GM11168 (cell line): ENCODE results near the gene TNS1.

Experiments
- in situ Hi-C: fragments of 300-500 bp; cut with MboI; formaldehyde crosslinking; loops from one replicate; pipeline ENCODE4 v1.12.0; 2022; ENCODE audit warnings: low sequenced_read_pairs; ENCODE audit not compliant: unreplicated experiment

Gene TNS1

DNA sequence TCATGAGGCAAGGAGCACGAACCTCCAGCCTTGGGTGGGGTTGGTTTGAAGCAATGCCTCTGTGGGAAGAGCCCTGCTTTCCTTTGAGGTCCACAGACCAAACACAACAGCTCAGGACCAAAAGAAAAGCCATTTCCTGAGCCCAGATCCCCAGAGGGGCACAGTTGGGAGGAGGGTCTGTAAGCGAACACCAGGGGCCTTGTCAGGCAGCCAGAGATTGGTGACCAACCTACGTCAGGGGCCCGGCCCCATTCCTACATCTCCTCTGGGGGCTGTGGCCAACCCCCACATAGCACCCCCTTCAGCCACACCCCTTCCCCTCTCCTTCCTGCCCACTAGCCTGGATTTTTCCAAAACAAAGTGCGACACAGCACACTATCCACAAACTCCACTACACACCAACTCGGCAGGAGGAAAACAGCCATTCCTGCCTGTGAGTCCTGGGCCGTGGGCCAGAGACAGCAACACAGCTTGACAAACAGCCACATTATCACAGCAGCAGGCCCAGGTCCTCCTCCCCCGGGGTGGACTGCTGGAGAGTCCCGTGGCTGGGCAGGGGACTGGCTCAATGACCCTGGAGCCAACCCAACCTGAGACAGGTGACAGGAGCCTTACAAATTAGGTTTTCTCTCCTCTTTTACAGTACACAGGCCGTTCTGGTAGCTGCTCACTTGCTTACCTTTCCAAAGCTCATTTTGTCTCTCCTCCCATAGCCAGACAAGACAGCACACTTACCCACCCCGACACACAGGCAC lies 98.8 kb downstream of the TNS1 start:
- in situ Hi-C loops, result loop anchor here (5.0 kb wide), 1 partner anchor 112 kb away; no protein-coding TSS in a partner anchor

GRCh38 chr2:217903142-217903858 lies 99.5 kb downstream of the TNS1 start:
- in situ Hi-C loops, result loop anchor here (5.0 kb wide), 1 partner anchor 111 kb away; no protein-coding TSS in a partner anchor

DNA sequence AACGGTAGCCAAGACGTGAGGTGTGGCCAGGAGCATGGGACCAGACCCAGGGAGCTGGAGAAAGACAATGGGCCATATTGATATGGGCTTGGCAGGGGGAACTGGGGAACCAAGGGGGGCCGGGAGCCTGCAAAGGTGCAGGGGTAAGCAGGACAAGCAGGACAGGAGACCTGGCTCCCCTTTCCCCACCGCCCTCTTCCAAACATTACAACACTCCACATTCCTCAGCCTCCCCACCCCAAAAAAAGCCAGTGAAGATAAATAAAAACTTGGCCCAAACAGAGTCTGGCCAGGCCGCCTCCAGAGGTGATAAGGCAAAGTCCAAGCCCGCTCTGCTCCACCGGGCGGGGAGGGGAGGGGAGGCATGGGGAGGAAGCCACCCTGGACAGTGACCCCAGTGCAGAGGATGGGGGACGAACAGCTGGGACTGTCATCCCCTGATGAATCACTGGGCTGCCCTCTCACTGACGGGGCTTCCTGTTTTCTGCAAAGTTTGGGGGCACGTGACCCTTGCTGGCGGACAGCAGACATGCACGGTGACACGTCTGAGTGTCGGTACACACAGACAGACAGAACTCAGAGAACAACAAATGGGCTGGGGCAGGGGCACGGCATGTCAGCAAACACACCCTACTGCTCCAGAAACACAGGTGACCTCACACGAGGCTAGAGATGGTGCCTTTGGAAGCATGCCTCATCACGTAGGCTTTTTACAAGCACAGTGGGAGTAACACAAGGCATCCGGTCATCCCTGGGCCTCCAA lies 100.2 kb downstream of the TNS1 start:
- in situ Hi-C loops, result loop anchor here (5.0 kb wide), 1 partner anchor 110 kb away; no protein-coding TSS in a partner anchor

GRCh38 chr2:217901835-217902378 lies 100.9 kb downstream of the TNS1 start:
- in situ Hi-C loops, result loop anchor here (5.0 kb wide), 1 partner anchor 110 kb away; no protein-coding TSS in a partner anchor

- in situ Hi-C loops, result loop anchor here (5.0 kb wide), 1 partner anchor 109 kb away; no protein-coding TSS in a partner anchor
Observed at GRCh38 chr2:217901400-217901799, 101.4 kb downstream of the TNS1 start.

DNA sequence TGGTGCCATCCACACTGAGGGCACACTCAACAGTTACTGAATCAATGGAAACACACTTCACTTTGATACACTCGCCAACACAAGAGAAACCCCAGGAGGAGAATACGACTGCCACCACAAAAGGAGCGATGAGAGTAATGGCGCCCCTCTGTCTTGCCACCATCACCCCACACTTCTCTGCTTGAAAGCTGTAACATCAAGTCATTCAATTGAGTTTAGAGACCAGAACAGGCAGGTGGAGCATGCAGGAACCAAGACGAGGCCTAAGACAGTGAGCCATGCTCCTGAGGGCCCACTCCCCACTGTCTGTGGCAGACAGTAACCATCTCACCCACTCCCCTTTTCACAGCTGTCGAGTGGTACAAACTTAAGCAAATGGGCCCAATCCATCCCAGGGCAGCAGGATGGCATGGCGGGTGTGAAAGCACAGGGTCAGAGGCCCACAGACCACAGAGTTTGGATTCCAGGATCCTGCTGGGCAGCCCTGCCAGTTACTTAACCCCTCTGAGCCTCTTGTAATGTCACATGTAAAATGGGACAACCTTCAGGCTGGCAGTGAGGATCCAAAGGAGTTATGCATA lies 101.9 kb downstream of the TNS1 start:
- in situ Hi-C loops, result loop anchor here (5.0 kb wide), 1 partner anchor 109 kb away; no protein-coding TSS in a partner anchor

- in situ Hi-C loops, result loop anchor here (5.0 kb wide), 1 partner anchor 108 kb away; no protein-coding TSS in a partner anchor
Observed at GRCh38 chr2:217900010-217900779, 102.6 kb downstream of the TNS1 start.

DNA sequence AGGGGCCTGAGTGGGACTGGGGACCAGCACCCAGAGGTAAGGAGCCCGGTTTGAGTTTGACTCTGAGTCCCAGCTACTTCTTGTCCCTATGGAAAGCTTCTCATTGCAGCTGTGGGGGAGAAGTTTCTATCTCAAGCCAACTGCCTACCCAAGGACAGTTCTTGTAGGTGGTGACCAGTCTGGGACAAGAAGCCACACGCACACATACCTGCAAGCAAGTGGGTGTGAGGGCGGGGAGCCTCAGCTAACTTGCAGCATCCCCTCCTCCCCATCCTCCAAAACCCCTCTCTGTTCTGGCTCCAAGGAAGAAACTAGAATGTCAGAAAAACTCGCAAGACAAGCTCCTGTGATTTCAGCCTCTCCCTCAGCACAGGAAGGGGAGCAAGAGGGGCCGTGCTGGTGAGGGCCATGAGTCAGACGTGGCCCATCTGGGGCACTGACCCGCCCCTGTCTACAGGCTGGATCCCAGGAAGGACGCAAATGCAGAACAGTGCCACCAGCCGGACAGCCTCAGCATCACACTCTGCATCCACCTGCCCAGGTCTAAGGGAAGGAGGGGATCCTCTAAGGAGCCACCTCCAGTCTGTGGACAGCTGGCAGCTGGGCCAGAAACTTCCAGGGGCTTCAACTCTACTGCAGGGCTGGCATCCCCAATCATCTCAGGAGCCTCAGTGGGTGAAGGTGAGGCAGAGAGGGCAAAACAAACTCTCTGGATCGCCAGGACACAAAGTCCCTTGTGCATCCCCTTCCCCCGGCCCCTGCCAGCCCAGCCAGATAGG lies 103.4 kb downstream of the TNS1 start:
- in situ Hi-C loops, result loop anchor here (5.0 kb wide), 1 partner anchor 107 kb away; no protein-coding TSS in a partner anchor

DNA sequence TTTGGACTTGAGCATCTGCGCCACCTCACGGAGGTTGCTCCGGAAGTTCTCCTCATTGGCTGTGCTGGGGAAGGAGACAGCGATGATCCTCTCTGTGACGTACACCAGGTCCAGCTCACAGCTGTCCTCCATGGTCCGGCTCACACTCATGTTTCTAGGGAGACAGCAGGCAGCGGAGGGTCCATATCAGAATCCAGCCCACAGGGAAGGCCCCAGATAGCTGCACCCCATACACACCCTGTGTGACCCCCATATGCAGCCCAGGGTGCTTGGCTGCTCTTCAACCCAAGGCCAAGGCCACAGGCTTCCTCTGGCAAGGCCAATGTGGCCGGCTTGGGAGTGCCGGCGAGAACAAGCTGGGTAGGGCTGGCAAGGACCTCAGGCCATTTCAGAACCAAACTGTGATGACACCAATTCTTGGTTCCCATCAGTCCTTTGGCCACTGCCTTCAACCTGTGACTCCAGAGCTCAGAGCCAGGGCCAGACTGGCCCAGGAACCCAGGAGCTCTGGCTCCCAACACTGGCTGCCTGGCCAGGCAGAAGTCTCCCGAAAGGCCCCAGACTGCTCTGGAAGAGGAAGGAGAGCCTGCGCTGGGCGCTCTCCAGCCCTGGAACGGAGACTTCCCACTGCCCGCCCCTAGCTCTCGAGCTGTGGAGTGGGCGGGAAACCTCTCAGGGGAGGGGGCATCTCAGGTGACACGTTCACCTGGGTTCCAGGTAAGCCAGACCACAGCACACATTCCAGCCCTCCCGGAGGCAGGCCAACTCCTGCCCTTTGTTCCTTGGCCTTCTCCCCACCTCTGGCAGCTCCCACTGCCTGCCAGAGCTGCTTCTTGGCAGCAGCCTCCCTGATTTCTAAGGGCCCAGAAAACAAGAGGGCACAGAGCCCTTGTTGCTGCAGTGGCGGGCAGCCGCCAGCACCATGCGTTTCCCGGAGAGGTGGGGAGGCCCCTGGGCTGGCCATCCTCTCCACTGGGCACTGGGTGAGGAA lies 104.7 kb downstream of the TNS1 start:
- in situ Hi-C loops, result no loop called here

- in situ Hi-C loops, result no loop called here
Observed at GRCh38 chr2:217897091-217897715, 105.6 kb downstream of the TNS1 start.

- in situ Hi-C loops, result no loop called here
Observed at GRCh38 chr2:217895070-217895635, 107.6 kb downstream of the TNS1 start.

DNA sequence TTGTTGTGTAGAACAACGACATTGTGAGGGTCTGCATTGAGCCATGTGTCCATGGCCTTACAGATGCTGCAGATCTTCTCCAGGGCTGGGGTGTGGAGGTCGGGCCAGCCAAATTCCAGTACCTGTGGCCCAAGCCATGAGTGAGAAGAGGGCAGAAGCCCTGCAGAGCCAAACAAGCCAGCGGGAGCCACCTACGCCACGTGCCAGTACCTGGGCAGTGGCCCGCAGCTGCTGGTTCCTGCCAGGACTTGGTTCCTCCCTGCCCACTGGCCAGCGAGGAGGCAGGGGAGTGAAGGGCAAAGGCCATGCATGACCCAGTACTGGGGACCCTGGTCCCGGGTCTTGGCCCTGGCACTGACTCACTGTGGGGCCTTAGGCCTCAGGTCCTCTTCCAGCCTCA lies 109.4 kb downstream of the TNS1 start:
- in situ Hi-C loops, result no loop called here

- in situ Hi-C loops, result no loop called here
Observed at GRCh38 chr2:217892560-217892959, 110.2 kb downstream of the TNS1 start.

DNA sequence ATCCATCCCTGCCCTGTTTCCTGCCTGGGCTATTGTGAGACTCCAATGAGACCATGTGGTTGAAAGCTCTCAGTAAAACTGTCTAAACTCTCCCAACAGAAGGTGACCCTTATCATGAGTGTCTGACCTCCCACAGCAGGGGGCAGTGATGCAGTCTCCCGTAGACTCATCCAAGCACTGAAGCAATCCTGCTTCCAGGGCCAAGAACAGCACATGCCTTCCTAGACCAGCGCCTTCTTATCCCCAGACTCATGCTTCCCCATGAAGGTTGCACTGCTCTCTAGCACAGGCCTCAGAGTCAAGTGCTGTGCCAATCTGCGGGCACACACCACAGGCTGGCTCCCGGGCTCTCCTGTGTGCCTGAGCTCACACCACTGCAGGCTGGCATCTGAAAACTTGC lies 112.3 kb downstream of the TNS1 start:
- in situ Hi-C loops, result no loop called here

DNA sequence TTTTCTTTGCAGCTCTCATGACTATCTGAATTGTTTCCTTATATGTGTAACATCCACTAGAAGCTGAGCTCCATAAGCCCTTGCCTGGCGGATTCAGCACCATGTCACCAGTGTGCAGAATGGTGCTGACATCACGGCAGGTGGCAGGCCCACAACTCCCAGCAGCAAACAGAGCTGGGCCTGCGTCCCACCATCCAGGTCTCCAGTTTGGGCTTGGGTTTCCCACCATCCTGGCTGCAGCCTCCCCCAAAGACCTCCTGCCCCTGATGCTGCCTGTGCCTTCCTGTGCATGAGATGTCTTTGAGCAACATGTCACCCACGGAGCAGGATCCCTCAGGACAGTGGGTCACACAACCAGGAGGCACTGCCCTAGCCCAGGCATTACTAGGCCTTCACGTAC lies 113.1 kb downstream of the TNS1 start:
- in situ Hi-C loops, result no loop called here
